Stimulated activated CD4-positive, alpha-beta T cell treated with anti-CD3 and anti-CD28 coated beads, Interleukin-15, amount 100 ng/mL, for 1 hour (primary cell): ENCODE results near the gene TANC1.

Experiments
- DNase-seq, 2 donors: peaks; one replicate each; pipeline ENCODE4 v3.0.0-alpha.2; 2020; ENCODE audit warnings: low read depth in 1 of 2, low spot score in 1 of 2

TANC1 gene

GRCh38 chr2:159186462-159186861, 218.0 kb downstream of the TANC1 start:
- DNase-seq: no peak

- DNase-seq: no peak
Measured at GRCh38 chr2:159187106-159187505, 218.7 kb downstream of the TANC1 start.

GRCh38 chr2:159188449-159188848, 220.0 kb downstream of the TANC1 start:
- DNase-seq: no peak

GRCh38 chr2:159192371-159192918, 224.0 kb downstream of the TANC1 start:
- DNase-seq: no peak

DNA sequence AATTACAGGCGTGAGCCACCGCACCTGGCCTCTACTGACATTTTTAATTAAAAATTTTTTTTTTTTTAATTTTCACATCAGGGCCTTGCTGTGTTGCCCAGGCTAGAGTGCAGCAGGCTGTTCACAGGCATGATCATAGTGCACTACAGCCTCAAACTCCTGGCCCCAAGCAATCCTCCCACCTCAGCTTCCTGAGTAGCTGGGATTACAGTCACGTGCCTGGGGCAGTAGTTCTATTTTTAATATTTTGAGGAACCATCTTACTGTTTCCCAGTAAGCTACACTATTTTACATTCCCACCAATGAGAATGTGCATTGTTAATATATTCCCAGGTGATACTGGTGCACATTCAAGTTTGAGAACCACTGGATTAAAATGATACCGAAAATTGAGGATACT, 225.4 kb downstream of the TANC1 start:
- DNase-seq: no peak

- no peak for DNase-seq
Measured at GRCh38 chr2:159194241-159194640, 225.8 kb downstream of the TANC1 start.

- DNase-seq: no peak
Measured at GRCh38 chr2:159195697-159196096, 227.3 kb downstream of the TANC1 start.

DNA sequence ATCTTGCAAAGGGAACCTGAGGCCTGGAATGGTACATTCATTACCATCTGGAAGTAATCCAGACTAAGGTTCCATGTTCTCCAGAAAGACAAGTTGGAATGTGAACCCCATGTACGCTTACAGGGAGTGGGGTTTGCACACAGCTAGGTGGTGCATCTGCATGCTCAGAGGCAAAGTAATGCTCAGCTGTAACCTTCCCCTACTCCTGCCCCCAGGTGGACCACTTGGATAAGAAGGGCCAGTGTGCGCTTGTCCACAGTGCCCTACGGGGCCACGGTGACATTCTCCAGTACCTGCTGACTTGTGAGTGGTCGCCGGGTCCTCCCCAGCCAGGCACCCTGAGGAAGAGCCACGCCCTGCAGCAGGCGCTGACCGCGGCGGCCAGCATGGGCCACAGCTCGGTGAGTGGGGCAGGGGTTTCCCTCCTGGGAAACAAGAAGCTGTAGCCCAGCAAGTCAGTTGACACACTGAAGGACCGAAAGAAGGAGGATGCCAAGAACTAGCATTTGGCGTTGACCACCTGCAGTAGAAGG, 228.0 kb downstream of the TANC1 start:
- DNase-seq: no peak

DNA sequence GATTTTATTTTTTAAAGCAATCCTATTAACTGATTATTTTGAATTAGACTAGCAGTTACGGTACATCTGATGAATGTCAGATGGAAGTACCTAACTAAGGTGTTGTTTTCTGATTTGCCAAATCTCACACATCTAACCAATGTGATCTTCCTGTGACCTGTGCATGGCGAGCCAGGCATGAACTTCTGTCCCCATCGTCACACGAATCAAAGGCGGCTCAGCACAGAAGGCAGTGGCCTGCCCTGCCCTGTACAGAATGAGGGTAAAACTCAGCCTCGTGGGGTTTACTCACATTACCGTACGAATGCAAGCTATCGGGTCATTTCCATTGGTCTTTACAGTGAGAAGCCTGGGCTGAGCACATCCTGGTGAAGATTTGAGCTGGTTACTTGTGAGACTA, 230.8 kb downstream of the TANC1 start:
- no peak for DNase-seq

DNA sequence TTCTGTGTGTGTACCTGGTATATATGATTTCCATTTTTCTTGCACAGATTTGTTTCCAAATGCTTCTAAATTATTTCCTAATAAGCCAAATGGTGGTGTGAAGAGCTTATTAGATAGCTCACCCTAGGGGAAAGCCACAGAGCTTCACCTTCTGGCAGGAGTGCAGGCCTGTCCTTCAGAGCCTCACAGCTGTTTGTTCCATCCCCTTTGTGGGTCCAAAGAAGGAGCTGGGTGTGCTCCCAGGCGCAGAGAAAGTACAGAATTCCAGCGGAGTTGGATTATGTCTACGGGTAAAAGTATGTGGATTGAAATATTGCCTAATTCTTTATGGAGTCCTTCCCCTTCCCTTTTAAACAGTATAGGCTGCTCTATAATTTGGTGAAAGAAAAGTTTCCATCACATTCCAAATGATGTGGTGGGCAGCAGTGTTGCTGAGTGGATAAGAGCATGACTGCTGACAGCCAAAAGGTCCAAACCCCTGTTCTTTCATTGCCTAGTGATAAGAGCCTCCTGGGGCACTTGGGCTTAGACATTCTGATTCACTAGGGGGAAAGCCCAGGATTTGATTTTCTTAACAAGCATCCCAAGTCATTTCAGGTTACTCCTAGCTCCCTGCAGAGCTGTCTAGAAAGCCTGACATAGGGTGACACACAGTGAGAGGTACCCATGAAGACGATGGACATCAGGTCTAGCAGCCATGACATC, 231.5 kb downstream of the TANC1 start:
- DNase-seq: no peak

GRCh38 chr2:159200498-159200897, 232.1 kb downstream of the TANC1 start:
- DNase-seq: no peak

GRCh38 chr2:159201360-159202063, 233.1 kb downstream of the TANC1 start:
- DNase-seq: no peak

GRCh38 chr2:159202568-159203071, 234.2 kb downstream of the TANC1 start:
- no peak for DNase-seq

GRCh38 chr2:159204381-159205144, 236.1 kb downstream of the TANC1 start:
- DNase-seq: no peak

GRCh38 chr2:159206736-159207380, 238.4 kb downstream of the TANC1 start:
- DNase-seq: no peak

DNA sequence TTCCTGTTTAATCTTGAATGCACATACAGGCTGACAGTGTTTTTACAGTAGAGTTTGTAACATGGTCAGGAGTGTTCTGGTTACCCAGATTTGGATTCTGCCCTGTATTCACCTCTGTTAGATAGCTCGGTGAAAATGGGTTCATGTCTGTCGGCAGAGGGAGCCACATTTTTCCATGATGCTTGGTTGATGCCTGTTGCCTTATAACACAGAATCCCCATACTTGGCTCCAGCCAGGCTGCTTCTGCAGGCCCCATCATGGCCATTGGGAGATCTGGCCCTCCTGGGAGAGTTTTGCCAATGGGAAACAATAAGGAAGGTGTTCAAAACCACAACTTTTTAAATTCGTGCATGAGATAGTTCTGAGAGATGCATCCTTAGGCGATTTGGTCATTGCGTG, 240.0 kb downstream of the TANC1 start:
- DNase-seq: no peak

DNA sequence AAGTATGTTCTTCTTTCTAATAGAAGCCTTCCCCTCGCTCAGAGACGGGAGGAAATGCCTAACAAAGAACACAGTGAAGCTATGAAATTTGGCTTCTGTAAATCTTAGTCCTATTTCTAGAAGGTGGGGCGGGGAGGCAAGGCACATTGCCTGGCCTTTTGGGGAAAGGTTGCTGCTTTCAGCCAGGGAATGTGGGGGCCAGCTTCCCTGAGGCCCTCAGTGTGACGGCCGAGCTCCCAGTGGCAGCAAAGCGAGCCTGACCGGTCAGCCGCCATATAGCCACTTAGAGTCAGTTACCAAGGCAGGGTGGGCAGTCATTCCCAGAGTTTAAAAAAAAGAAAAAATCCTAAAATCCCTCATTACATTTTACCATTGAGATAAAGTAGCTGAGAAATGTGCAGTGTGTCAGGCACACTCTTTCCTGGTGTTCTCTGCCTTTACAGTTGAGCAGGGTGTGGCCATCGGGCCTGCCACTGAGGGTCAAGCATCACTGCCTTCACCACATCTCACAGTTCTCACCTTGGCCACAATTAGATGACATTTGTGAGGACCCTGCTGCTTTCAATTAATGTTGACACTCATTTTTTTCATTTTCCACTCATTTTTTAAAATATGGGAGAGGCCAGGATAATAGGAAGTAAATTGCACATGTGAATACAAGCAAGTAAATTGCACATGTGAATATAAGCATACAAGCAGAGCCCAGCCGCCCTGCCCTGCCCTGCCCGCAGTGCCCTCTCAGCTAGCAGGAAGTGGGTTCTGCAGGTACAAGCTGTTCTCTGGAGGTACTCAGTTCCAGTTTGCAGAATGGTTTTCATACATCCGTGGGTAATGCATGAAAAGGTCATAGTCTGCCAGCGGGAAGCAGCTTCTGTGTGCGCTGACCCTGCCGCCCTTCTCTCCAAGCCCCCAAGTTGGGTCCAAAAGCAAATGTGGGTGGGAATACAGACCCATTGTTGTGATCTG, 241.2 kb downstream of the TANC1 start:
- DNase-seq: no peak

DNA sequence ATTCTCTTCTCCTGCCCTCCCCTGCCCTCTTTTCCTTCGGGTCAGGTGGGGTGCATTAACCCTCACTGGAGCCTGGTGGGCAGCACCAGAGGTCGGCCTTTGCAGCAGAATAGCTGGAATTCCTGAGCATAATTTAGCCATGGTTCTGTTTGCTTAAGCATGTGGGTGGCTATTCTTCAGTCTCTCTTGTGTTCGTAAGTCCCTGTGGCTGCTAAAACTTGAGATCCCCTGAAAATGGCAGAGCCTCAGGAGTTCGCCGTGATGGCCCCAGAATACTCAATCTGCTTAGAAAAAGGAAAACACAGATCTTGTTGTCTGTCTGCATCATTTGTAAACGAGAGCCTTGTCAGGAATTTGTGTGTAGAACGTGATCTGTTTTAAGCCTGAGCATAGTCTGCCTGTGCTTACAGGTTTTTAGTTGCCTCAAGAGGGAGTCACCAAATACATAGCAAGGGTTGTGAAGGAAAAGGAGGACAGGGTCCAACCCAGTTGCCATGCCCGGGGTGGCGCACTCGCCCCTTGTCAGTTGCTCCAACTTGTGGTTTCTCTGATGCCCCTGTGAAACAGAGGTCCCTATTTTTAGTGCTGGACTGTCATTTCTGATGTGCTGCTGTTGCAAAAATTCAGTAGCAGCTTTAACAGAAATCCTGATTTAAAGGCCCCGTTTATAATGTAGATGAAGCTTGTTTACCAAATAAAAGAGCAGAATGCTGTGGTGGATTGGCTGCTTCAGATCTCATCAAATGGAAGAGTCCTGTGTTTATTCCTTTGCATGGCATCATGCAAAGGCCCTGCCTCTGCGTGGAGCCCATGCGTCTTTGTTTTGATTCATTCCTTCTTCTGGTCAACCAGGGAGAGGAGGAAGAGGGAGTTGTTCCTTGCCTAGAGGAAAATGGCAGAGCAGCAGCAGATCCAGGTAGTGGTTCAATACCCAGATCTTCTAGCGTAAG, 243.3 kb downstream of the TANC1 start:
- DNase-seq: no peak

GRCh38 chr2:159213296-159213695, 244.9 kb downstream of the TANC1 start:
- DNase-seq: no peak
